Mammary epithelial cell (primary cell): ENCODE results near the gene CNN3.

Experiments used
- EZH2 ChIP-seq: IDR thresholded peaks from 2 replicates; pipeline ENCODE4 v1.6.1; 2012; ENCODE audit warnings: low read length, inconsistent platforms, borderline replicate concordance
- TF ChIP-seq, protein P1 (sequence below), 2 donors: IDR thresholded peaks in 1 of 2; conservative IDR thresholded peaks in 1 of 2; 2 replicates each; pipeline ENCODE4 v1.5.1; 2011 to 2012; ENCODE audit warnings: inconsistent platforms in 2 of 2, low read length in 2 of 2, mild to moderate bottlenecking in 2 of 2, control low read depth in 1 of 2, low read depth in 1 of 2; ENCODE audit not compliant: insufficient read depth in 1 of 2; ENCODE audit errors: extremely low read depth in 1 of 2

DNA sequence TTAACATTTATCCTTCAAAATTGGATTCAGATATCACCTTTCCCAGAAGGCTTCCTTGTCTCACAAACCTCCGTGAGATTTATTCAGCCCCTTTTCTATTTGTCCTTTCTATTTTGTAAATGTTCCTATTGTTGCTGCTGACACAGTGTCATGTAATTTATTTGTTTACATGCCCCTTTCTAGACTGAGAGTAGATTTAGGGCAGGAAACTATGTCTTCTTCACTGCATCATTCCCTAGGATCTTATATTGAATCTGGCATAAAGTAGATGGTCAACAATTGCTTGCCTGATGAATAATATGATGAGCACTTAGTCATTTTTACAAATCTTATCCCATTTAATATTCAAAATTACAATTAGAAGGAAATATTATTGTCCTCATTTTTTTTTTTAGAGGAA lies 8.1 kb upstream of the CNN3 start:
- TF ChIP-seq, protein P1, sequence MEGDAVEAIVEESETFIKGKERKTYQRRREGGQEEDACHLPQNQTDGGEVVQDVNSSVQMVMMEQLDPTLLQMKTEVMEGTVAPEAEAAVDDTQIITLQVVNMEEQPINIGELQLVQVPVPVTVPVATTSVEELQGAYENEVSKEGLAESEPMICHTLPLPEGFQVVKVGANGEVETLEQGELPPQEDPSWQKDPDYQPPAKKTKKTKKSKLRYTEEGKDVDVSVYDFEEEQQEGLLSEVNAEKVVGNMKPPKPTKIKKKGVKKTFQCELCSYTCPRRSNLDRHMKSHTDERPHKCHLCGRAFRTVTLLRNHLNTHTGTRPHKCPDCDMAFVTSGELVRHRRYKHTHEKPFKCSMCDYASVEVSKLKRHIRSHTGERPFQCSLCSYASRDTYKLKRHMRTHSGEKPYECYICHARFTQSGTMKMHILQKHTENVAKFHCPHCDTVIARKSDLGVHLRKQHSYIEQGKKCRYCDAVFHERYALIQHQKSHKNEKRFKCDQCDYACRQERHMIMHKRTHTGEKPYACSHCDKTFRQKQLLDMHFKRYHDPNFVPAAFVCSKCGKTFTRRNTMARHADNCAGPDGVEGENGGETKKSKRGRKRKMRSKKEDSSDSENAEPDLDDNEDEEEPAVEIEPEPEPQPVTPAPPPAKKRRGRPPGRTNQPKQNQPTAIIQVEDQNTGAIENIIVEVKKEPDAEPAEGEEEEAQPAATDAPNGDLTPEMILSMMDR (conservative IDR thresholded peaks at IDR 0.05 in 1 of 2, IDR thresholded peaks at IDR 0.05 in 1 of 2; ENCODE audit: extremely low read depth in 1 of 2, insufficient read depth in 1 of 2, low read depth in 1 of 2, low read length in 2 of 2) = no peak
- no peak for TF ChIP-seq EZH2
